Heart right ventricle (tissue), 16 donors: ENCODE measurements around the gene SCP2. TPM values are rescaled to one million over a fixed set of nuclear protein-coding genes. Genes with fewer than 3 reads are reported as not detected.

ENCODE experiments used
- ATAC-seq, 8 donors: fragments of 200-7000 bp; cut with Tn5 transposase; one replicate each; pipeline ENCODE4 v1.9.1; 2020; ENCODE audit warnings: mild to moderate bottlenecking in 8 of 8, moderate library complexity in 8 of 8, moderate number of reproducible peaks in 1 of 8
- DNase-seq, 2 donors: peaks; one replicate each; pipeline ENCODE4 v3.0.0-alpha.2; 2020
- H3K27ac ChIP-seq, 10 donors: fragments of 200-600 bp; sonication (generic) in 2 of 10; one replicate each; pipeline versions ENCODE4 v1.5.0 to v1.8.0; 2020 to 2022; ENCODE audit warnings: mild to moderate bottlenecking in 3 of 10
- H3K27me3 ChIP-seq, 7 donors: fragments of 200-600 bp; one replicate each; pipeline ENCODE4 v1.8.0; 2021 to 2022; ENCODE audit warnings: mild to moderate bottlenecking in 2 of 7
- H3K36me3 ChIP-seq, 9 donors: fragments of 200-600 bp; sonication (generic) in 1 of 9; one replicate each; pipeline versions ENCODE4 v1.5.0 to v1.8.0; 2020 to 2022; ENCODE audit warnings: mild to moderate bottlenecking in 2 of 9
- H3K4me1 ChIP-seq, 9 donors: fragments of 200-600 bp; sonication (generic) in 1 of 9; one replicate each; pipeline versions ENCODE4 v1.5.0 to v1.8.0; 2020 to 2022; ENCODE audit warnings: mild to moderate bottlenecking in 4 of 9
- H3K4me3 ChIP-seq, 10 donors: fragments of 200-600 bp; sonication (generic) in 2 of 10; one replicate each; pipeline versions ENCODE4 v1.5.0 to v1.8.0; 2020 to 2022; ENCODE audit warnings: mild to moderate bottlenecking in 7 of 10, moderate library complexity in 2 of 10
- H3K9me3 ChIP-seq, 11 donors: fragments of 200-600 bp in 10 of 11; sonication (generic) in 2 of 11; one replicate each; pipeline versions ENCODE4 v1.5.0 to v1.8.0; 2013 to 2022; ENCODE audit warnings: mild to moderate bottlenecking in 2 of 11, control low read depth in 1 of 11, moderate library complexity in 1 of 11
- CTCF ChIP-seq, 9 donors: fragments of 200-600 bp; sonication (generic) in 2 of 9; IDR thresholded peaks; one replicate each; pipeline versions ENCODE4 v1.5.0 to v1.8.0; 2021 to 2022; ENCODE audit warnings: antibody characterized with exemption in 9 of 9, mild to moderate bottlenecking in 5 of 9, moderate library complexity in 1 of 9
- WGBS, 2 donors: extraction: QIAGEN DNeasy Blood & Tissue Kit; methylation state at CpG; one replicate each; pipeline ENCODE4 v1.1.7; 2013; ENCODE audit warnings: inconsistent platforms in 1 of 2; 5-methylcytosine and 5-hydroxymethylcytosine counted together
- intact Hi-C, 10 donors: fragments of 100-400 bp; cut with DNase I; formaldehyde crosslinking; loops; one replicate each; pipeline versions ENCODE4 v1.11.1 to v1.14.2; 2022
- polyA plus RNA-seq, 2 donors: library from polyadenylated mRNA; stranded (reverse); fragments of 200-250 nt; gene quantifications; one replicate each; pipeline ENCODE4 v1.2.3, GENCODE V29; 2013
- total RNA-seq, 10 donors: library from RNA; stranded (reverse); fragmentation: NEBNext Ultra II Directional in 3 of 10; extraction: Animal tissue kit (Norgen Biotek cat#: 25700) in 3 of 10; gene quantifications; one replicate each; pipeline versions ENCODE4 v1.2.1 to v1.2.4, GENCODE V29; 2021 to 2023
- donor health status: Arrhythmogenic right ventricular cardiomyopathy.
- donor health status: ischemic (EF 13 %, LVEDD 7.1; RV severe dilation, severe dysfunction).
- donor health status: healthy with polysubstance abuse.
- donor health status: DM: no; HTN: yes; CAD: no.
- donor health status: DM: no; HTN: no; CAD: no.
- donor health status: ischemic (EF 25% LVEDD 6.9; RV normal size, moderate dysfunction).
- donor health status: ischemic (EF 25% LVEDD 5.7; RV mildly dilated, moderate dysfunction).
- donor health status: healthy.
- donor health status: DM: yes; HTN: yes; CAD: no.
- donor health status: Ischemic cardiomyopathy.
- donor health status: ischemic (EF 35%, LVEDD 5.7; RV mildly dilated, moderate dysfunction).
- donor health status: nonischemic (EF 11% LVEDD 7.7; RV severe dilation, severe dysfunction).
- donor health status: DM: yes; HTN: yes; CAD: no.
- donor health status: PGD.
- donor health status: ischemic (EF 29% LVEDD 5.4; RV normal size, mild dysfunction).
- donor health status: nonischemic (EF 23%, LVEDD 6.1; RV moderate dilation, normal function).

SCP2 gene
- total and polyA plus RNA-seq, 12 donors, result 82.3 to 149 (median 126) TPM

GRCh38 chr1:53020588-53020987 lies 93.5 kb downstream of the SCP2 start:
- WGBS, 2 donors, result 48 to 79% methylated on average over 5 of the region's 5 CpGs
- DNase-seq (no peak), ATAC-seq (no peak)
- TF ChIP-seq CTCF (IDR thresholded peaks at IDR 0.05), result no peak
- Histone ChIP-seq H3K27me3 (no peaks in the 10 kb centered on the region), H3K4me1 (peaks cover 10 to 38% (median 32%) of the 10 kb centered on the region in 9 donors), H3K36me3 (peaks cover 0 to 27% (median 12%) of the 10 kb centered on the region in 9 donors), H3K4me3 (no peak overlapping the region), H3K9me3 (no peaks in the 10 kb centered on the region), H3K27ac (no peak overlapping the region)
- intact Hi-C loops, result no loop called here

- Histone ChIP-seq H3K4me1 (peaks cover 10 to 32% (median 26%) of the 10 kb centered on the region in 9 donors), H3K27me3 (no peaks in the 10 kb centered on the region), H3K36me3 (peaks cover 0 to 19% (median 12%) of the 10 kb centered on the region in 9 donors), H3K4me3 (no peak overlapping the region), H3K9me3 (no peaks in the 10 kb centered on the region), H3K27ac (no peak overlapping the region)
- intact Hi-C loops, result no loop called here
- 89 to 94% methylated on average over 1 of the region's 1 CpG for WGBS, 2 donors
- DNase-seq, result no peak
- no peak for ATAC-seq
- no peak for TF ChIP-seq CTCF (IDR thresholded peaks at IDR 0.05)
Measured at GRCh38 chr1:53022179-53022578, 95.1 kb downstream of the SCP2 start.

- H3K27me3 ChIP-seq, result no peaks in the 10 kb centered on the region
- no peak overlapping the region for H3K27ac ChIP-seq
- no peak for DNase-seq
- H3K4me1 ChIP-seq, result peaks cover 10 to 32% (median 24%) of the 10 kb centered on the region in 9 donors
- H3K36me3 ChIP-seq, result peaks cover 0 to 23% (median 2%) of the 10 kb centered on the region in 9 donors
- intact Hi-C loops, result no loop called here
- ATAC-seq, result no peak
- WGBS, 2 donors, result 67 to 80% methylated on average over 3 of the region's 3 CpGs
- no peaks in the 10 kb centered on the region for H3K9me3 ChIP-seq
- no peak overlapping the region for H3K4me3 ChIP-seq
- no peak for TF ChIP-seq CTCF (IDR thresholded peaks at IDR 0.05)
Measured at GRCh38 chr1:53023546-53023945, 96.5 kb downstream of the SCP2 start.

GRCh38 chr1:53024117-53024516 lies 97.0 kb downstream of the SCP2 start:
- no peaks in the 10 kb centered on the region for H3K9me3 ChIP-seq
- H3K27me3 ChIP-seq, result no peaks in the 10 kb centered on the region
- peak overlapping the region in 4 of 10 donors; percentile 65 to 84 (median 82) for H3K27ac ChIP-seq
- TF ChIP-seq CTCF (IDR thresholded peaks at IDR 0.05), result no peak
- peaks cover 10 to 32% (median 24%) of the 10 kb centered on the region in 9 donors for H3K4me1 ChIP-seq
- ATAC-seq (no peak), DNase-seq (no peak)
- peaks cover 0 to 24% (median 0%) of the 10 kb centered on the region in 9 donors for H3K36me3 ChIP-seq
- H3K4me3 ChIP-seq, result no peak overlapping the region
- intact Hi-C loops, result no loop called here
